HG03159 (cell line): Measurements from ENCODE around the gene SAMD15.
"Not testable (repeated sequence)": the region's sequence is repeated elsewhere in the genome, so short reads cannot be mapped to it uniquely, and the experiment has no call there.

Experiments used
- ATAC-seq: cut with Tn5 transposase; IDR thresholded peaks from one replicate; pipeline ENCODE4 v1.9.1; 2021; ENCODE audit warnings: mild to moderate bottlenecking, moderate library complexity; ENCODE audit not compliant: unreplicated experiment

The SAMD15 gene

GRCh38 chr14:77375164-77375950 lies 1.8 kb upstream of the SAMD15 start:
- no peak for ATAC-seq

- peak; percentile 16 for ATAC-seq
These were observed 1.0 kb upstream of the SAMD15 start for GRCh38 chr14:77375973-77376770.

GRCh38 chr14:77377502-77377844 lies 294 bp downstream of the SAMD15 start:
- peak; percentile 13 for ATAC-seq

- no peak for ATAC-seq
These were observed 1.5 kb downstream of the SAMD15 start for GRCh38 chr14:77378701-77379100.

- ATAC-seq = no peak
These were observed 13.0 kb downstream of the SAMD15 start for GRCh38 chr14:77390188-77390587.

- no peak for ATAC-seq
These were observed 23.0 kb downstream of the SAMD15 start for GRCh38 chr14:77400216-77400615.

- ATAC-seq = no peak
These were observed 26.6 kb downstream of the SAMD15 start for GRCh38 chr14:77403768-77404167.

- no peak for ATAC-seq
These were observed 28.9 kb downstream of the SAMD15 start for GRCh38 chr14:77406086-77406485.

GRCh38 chr14:77406718-77407117 lies 29.5 kb downstream of the SAMD15 start:
- ATAC-seq = no peak

GRCh38 chr14:77407158-77407557 lies 30.0 kb downstream of the SAMD15 start:
- no peak for ATAC-seq

- no peak for ATAC-seq
These were observed 32.0 kb downstream of the SAMD15 start for GRCh38 chr14:77409131-77409533.

GRCh38 chr14:77415403-77416030 lies 38.3 kb downstream of the SAMD15 start:
- ATAC-seq = not testable (repeated sequence)

- ATAC-seq = not testable (repeated sequence)
These were observed 38.9 kb downstream of the SAMD15 start for GRCh38 chr14:77416098-77416497.

GRCh38 chr14:77416836-77417235 lies 39.7 kb downstream of the SAMD15 start:
- ATAC-seq = no peak

GRCh38 chr14:77421201-77421600 lies 44.0 kb downstream of the SAMD15 start:
- no peak for ATAC-seq

GRCh38 chr14:77423423-77423822 lies 46.2 kb downstream of the SAMD15 start, which contains the start of gene NOXRED1:
Gene NOXRED1 (minus strand): TSS chr14:77423523. CDS start chr14:77422889, 634 bp downstream.
- ATAC-seq = no peak

- no peak for ATAC-seq
These were observed 47.7 kb downstream of the SAMD15 start for GRCh38 chr14:77424862-77425261.

GRCh38 chr14:77426396-77426795 lies 49.2 kb downstream of the SAMD15 start:
- no peak for ATAC-seq

- no peak for ATAC-seq
These were observed 58.9 kb downstream of the SAMD15 start for GRCh38 chr14:77436042-77436441.

- no peak for ATAC-seq
These were observed 61.4 kb downstream of the SAMD15 start for GRCh38 chr14:77438596-77438995.

- no peak for ATAC-seq
These were observed 62.7 kb downstream of the SAMD15 start for GRCh38 chr14:77439861-77440260.
